NK-92 (cell line): ENCODE data around the gene KCNH4.
"Not testable (repeated sequence)": the region's sequence is repeated elsewhere in the genome, so short reads cannot be mapped to it uniquely, and the experiment has no call there.

ENCODE experiments used
- DNase-seq: peaks from one replicate; lab custom pipeline; 2025; ENCODE audit not compliant: unreplicated experiment; lab: John Stamatoyannopoulos, UW

The KCNH4 gene

GRCh38 chr17:42193969-42194899, 13.3 kb upstream of the KCNH4 start, which contains the start of gene GHDC:
GHDC (minus strand) TSS chr17:42194494; CDS start chr17:42193581, 913 bp downstream.
- DNase-seq, result peak; percentile 23

DNA sequence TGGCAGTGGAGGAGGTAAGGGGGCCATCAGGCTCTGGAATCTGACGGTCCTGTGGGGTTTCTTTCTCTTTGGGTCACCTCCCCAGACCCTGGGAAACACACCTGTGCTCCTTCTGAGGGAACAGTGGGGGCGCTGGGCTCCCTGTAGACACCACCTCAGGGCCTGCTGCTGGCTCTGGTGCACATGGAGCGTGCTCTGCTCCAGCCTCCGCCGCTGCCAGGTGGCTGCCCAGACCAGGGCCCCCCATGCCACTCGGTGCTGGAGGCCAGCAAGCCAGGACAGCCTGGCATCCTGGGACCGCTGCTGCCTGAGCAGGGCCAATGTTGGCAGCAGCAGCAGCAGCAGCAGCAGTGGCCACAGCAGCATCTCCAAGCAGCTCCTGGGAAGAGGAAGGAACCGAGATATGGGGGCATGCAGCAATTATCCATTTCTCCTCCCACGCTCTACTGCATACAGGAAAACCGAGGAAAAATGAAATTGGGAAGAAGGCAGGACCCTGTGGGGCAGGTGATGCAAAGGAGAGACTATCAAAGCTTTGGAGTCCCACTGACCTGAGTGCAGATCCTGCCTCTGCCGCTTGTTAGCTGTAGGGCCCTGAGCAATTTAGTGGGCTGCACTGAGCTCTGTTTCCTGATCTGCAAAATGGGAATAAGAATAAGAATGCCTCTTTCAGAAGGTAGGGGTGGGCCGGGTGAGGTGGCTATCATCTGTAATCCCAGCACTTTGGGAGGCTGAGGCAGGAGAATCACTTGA, 12.4 kb upstream of the KCNH4 start:
- DNase-seq, result no peak

DNA sequence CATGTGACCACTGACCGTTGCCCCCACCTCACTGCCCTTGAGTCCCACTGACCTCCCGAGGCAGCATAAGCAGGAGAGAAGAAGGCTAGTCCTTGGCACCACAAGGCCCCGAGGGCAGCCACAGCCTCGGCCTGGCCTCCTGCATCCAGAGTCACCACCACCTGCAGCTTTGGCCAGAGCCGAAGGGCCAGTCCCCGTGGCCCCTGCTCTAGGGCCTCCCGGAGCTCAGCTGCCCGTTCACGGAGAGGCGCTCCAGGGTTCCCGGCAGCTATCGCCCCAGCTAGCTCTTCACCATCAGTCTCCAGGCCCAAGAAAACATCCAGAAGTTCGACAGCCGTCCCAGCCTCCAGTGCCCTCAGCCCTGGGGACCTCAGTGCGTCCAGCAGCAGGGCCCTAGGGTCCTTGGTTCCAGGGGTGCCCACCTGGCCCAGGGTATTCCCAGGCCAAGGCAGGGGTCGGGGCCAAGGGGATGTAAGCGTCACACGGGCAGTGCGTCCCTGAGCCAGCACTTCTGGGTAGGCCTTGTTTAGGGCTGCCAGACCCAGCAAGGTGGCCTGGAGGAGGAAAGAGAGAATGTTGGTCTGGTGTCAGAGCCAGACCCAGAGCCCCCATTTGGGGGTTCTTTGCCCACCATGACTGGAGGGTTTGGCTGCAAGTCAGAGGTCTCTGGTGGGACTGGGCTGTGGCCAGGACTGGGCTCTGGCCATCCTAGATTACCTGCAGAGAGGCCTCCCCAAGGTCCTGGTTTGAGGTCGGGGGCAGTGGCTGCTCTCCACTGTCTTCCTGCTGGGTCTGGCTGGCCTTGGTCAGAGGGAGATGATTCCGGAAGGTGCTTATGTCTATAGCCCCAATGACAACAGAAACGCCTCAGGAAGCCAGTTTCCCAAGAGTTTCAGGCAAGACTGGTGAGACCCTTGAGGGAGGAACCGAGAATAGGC, 11.5 kb upstream of the KCNH4 start:
- no peak for DNase-seq

DNA sequence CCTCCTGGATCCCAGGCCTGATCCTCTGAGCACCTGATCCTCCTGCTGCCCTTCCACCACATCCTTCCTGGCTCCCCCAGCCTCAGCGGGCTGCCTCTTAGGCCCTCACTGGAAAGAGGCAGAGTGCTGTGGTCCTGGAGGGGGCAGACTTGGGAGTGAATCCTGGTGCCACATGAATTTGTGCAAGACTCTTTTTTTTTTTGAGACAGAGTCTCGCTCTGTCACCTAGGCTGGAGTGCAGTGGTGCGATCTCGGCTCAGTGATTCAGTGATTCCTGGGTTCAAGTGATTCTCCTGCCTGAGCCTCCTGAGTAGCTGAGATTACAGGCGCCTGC, 10.3 kb upstream of the KCNH4 start:
- no peak for DNase-seq

DNA sequence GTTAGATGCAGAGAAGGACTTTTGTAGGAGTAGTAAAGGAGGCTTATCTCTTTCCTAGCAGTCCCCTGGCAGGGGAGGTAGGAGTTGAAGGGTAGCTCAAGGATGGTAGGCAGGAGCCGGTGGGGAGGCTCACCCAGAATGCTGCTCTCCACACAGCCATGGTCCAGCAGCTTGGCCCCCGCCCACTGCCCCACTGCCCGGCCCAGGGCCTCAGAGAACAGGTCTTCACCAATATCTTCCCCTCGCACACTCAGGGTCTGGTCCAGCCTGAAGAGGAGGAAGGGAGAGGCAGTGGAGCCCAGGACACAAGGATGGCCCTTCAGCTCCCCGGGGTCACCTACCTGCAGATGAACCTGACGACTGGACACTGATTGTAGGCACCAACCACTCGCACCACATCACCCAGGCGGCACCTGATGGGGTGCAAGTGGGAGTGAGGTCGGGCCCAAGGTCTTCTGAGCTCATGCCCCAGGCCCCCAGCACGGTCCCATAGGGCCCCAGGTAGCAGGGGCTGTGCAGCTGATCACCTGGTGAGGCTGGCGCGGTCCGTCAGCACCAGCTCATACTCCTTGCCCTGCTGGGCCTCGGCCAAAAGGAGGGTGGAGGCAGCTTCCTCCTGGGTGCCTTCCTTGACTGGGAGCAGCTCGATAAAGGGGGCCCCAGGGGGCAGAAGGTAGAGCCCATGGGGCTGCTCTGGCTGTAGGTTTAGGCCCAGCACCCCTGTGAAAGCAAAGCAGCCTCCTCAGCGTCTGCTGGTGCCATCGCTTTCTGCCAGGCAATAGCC, 9.7 kb upstream of the KCNH4 start:
- DNase-seq, result no peak

GRCh38 chr17:42189651-42189965, 8.7 kb upstream of the KCNH4 start:
- DNase-seq, result no peak

DNA sequence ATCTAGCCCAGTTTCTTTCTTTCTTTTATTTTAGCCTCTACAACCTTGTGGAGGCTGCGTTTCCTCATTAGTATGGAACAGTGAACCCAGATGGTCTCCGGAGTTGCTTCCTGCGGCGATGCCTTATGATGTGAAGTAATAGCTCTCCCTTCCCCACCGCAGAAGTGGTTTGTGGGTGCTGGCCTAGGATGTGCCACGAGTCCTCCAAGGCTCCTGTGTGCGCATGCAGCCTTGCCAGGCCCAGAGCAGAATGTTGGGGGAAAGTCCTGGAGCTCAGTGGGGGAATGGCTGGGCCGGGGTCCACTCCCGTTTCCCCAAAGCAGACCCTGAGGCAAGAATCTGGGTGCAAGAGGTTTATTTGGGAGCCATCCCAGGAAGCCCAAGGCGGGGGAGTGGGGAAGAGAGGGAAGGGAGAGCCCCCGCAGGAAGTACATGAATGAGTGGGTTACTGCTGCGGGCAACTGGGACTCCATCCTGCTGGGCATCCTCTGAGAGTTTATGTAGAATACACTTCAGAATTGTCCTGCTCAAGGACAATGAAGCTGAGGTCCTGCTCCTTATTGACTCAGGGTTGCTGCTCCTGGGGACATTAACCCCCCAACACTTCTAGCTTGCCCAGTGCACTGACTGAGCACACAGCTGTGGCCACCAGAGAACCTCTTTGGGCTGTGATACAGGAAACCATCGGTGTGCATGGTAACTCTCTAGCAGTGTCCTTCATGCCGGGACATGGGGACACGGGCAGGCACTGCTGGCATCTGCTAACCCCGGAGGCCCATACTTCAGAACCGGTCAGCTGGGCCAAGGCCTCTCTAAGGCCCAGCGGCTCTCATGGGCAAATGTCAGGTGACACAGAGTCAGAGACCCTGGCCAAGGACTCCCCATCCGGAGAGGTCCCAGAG, 8.1 kb upstream of the KCNH4 start:
- no peak for DNase-seq

DNA sequence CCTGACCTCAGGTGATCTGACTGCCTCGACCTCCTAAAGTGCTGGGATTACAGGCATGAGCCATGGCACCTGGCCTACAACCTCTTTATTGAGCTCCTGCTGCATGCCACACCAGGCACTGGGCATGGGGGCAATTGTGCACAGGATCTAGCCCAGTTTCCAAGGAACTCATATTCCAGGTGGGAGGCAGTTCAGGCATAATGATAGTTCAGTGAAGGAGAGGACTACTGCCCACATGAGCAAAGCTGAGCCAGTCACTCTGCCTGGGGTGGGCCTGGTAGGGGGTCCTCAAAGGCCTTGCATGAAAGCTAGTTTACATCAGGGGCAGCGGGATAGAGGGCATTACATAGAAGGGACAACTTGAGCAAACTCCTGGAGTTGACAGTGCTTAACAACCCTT, 6.9 kb upstream of the KCNH4 start:
- no peak for DNase-seq

DNA sequence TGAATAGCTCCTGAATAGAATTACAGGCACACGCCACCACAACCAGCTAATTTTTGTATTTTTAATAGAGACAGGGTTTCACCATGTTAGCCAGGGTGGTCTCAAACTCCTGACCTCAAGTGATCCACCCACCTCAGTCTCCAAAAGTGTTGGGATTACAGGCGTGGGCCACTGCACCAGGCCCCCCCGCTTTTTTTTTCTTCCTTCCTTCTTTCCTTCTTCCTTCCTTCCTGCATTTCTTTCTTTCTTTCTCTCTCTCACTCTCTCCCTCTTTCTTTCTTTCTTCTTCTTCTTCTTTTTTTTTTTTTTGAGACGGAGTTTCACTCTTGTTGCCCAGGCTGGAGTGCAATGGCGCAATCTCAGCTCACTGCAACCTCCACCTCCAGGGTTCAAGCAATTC, 5.2 kb upstream of the KCNH4 start:
- not testable (repeated sequence) for DNase-seq

DNA sequence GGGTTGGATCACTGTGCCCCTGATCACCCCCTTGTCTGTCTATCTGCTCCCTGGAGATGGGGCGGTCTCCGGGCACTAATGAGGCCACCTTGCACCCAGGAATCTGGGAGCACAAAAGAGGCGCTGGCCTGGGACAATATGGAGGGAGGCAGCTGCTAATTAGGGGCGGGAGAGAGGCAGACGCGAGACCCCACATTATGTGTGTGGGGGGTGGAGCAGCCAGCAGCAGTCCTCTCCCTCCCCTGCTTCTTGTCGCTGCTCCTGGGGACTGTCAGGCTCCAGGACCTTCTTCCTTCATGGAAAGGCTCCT, 4.6 kb upstream of the KCNH4 start:
- DNase-seq, result no peak

DNA sequence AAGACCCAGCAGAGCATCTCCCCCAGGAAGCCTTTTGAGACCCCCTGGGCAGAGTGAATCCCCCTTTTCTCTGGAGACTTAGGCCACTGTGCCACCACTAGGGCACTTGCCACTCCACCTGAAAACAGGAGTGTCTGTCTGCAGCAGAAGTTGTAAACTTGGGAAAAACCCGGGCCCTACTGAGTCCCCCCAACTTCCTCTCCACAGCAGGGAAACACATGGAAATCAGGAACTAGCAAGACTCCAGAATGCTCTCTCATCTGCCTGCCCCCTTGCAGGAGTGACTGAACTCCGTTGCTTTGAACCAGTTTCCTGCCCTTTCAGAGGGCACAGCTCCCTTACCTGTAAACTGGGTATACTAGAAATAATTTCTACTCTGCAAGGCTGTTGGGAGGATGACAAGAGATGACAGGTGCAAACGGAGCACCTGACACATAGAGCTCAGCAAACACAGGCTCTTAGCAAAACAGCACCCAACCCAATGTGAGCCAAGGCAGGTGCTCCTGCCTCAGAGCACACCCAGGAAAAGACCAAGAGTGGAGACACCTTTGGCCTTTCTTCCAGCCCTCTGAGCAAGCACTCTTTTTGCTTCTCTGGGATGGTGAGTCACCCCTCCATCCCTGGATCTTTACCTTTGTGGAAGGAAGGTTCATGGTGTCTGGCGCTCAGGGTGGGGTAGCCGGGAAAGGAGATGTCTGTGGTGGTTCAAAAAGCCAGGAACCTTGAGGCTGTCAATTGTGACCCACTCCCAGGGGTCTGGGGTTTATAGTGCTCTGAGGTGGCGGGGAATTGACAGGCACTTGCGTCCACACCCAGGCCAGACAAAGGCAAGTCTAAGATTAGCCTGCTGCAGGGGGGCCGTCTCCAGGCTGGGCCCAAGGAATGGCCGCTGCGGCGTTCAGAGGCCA, 4.0 kb upstream of the KCNH4 start, which contains the start of gene HCRT:
Gene HCRT (minus strand): TSS at position 740 of the 908 bp plus-strand sequence. CDS start 87 bp downstream, at position 653.
- no peak for DNase-seq

DNA sequence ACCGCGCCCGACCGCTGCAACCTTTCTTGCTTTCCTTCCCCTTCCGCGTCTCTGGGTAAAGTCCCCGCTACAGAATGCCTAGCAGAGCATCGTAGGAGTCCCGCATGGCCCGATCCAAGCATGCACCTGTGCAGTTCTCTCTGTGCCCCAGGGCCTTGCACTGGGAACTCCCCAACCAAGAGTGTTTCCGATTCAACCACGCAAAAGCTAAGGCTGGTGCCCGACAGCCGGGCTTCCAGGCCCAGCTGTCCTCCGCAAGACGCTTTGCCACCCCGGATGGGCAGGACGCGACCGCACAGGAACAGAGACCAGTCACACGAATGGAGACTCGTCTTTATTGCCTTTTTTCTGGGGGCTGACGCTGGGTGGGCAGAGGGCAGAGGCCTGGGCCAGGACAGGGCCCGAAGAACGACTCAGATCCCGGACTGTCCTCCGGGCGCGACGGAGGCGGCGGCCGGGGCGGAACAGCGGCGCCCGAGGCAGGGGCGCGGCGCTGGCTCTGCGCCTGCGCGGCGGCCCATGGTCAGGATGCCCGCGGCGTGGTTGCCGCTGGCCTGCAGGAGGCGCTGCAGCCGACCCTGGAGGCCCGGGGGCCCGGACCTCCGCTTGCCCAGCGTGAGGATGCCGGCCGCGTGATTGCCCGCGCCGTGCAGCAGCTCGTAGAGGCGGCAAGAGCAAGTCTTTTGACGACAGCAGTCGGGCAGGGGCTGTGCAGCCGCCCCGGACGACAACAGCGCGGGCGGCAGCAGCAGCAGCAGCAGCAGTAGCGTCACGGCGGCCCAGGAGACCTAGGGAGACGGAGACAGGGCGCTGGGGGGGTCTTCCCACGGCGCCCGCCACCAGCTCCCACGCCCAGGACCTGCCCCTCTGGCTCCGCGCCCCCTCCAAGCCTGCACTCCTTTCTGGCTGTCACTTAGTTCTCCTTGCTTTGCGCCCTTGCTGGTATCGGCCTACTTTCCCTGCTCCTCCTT, 3.1 kb upstream of the KCNH4 start:
- no peak for DNase-seq

GRCh38 chr17:42182927-42183734, 2.2 kb upstream of the KCNH4 start:
- DNase-seq, result no peak

GRCh38 chr17:42181851-42182207, 887 bp upstream of the KCNH4 start:
- no peak for DNase-seq

- no peak for DNase-seq
Measured at GRCh38 chr17:42180411-42180921, 476 bp downstream of the KCNH4 start.

- DNase-seq, result no peak
Measured at GRCh38 chr17:42179911-42180410, 981 bp downstream of the KCNH4 start.
